HG02870 (cell line): ENCODE data around the gene IQCK.
"Not testable (repeated sequence)": the region's sequence is repeated elsewhere in the genome, so short reads cannot be mapped to it uniquely, and the experiment has no call there.

Experiments
- ATAC-seq: cut with Tn5 transposase; IDR thresholded peaks from one replicate; pipeline ENCODE4 v1.9.1; 2021; ENCODE audit warnings: mild to moderate bottlenecking, moderate library complexity; ENCODE audit not compliant: unreplicated experiment

The IQCK gene

DNA sequence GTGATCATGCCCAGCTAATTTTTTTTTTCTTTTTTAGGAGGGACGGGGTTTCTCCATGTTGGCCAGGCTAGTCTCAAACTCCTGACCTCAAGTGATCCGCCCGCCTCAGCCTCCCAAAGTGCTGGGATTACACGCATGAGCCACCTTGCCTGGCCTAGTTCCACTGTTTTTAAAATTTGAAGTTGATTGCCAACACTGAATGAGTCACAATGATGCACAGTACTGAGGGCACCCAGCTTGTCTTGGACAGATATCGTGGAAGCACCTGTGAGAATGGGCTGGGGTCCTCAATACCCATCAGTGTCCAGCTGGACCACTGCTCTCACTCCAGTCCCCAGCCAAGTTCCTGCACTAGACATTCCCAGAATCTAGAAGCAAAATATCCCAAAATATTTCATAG, 2.5 kb upstream of the IQCK start:
- ATAC-seq: no peak

DNA sequence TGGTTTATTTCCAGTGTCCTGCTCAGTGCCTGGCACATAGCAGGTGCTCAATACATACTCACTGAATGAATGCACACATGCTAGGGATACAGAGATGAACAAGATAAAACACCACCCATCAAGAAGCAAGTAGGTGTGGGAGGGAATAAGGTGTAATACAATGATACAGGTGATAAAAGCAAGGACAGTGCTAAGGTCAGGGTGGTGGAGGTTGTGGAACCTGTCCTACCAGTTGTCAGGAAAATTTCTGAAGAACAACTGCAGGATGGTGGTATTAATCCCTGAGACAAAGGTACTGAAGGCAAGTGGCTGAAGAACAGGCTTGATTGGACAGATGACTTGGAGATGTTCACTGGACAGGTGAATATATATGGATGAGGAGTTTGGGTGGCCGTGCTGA, 1.9 kb upstream of the IQCK start:
- no peak for ATAC-seq

DNA sequence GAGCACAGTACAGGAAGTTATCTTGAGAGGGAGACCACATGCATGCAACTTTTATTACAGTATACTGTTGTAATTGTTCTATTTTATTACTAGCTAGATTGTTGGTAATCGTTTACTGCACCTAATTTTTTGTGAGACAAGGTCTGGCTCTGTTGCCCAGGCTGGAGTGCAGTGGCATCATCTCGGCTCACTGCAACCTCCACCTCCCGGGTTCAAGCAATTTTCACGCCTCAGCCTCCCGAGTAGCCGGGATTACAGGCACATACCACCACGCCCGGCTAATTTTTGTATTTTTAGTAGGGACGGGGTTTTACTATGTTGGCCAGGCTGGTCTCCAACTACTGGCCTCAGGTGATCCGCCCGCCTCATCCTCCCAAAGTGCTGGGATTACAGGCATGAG, 1.3 kb upstream of the IQCK start:
- not testable (repeated sequence) for ATAC-seq

DNA sequence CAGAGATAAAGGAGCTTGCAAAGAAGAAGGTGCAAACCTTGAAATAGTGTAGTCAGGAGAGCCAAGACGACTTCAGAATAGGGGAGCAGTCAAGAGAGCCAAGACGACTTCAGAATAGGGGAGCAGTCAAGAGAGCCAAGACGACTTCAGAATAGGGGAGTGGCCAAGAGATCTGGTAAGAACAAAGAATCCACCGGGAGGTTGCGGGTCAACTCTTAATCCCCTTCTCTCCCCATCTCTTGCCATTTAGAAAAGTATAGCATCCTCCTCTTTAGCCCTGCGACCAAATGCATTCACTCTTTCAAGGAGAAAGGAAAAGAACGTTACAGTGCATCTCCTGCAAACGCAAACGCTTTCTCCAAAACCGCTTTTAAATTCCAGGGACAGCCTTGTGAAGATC, 757 bp upstream of the IQCK start:
- no peak for ATAC-seq

DNA sequence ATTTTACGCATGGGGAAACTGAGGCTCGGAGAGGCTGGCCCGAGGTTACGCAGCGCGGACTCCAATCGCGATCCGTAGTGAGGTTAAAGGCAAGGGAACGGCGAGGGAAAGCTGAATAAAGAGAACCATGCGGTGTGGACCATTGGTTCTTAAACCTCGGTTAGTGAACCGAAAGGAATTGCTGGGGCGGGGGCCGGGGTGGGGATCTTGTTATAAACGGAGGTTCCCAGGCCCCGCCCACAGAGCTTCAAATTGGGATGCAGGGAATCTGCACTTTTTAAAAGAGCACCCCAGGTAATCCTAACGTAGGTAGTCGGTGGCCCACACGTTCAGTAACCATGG, 524 bp downstream of the IQCK start:
- no peak for ATAC-seq

DNA sequence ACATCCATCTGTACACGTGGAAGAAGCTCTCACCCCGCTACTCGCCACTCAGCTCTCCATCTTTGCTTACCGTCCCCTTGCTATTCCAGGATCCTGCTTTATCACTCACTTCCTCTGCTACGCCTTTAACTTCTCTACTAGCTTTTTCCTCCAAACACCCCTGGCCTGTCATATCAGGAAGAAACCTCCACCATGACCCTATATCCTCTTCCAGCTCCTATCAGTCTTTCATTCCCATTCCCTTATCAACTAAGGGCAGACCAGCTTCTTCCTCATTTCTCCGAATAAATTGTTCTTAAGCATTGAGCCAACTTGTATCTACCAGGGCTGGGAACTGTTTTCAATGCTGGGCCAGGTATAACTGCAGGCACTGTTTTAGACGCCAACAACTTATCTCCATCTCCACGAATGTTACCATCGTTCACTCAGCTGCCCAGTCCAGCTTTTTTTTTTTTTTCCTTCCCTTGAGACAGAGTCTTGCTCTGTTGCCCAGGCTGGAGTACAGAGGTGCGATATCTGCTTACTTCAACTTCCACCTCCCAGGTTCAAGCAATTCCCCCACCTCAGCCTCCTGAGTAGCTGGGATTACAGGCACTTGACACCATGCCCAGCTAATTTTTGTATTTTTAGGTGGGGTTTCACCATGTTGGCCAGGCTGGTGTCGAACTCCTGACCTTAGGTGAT, 4.3 kb downstream of the IQCK start:
- ATAC-seq: no peak

DNA sequence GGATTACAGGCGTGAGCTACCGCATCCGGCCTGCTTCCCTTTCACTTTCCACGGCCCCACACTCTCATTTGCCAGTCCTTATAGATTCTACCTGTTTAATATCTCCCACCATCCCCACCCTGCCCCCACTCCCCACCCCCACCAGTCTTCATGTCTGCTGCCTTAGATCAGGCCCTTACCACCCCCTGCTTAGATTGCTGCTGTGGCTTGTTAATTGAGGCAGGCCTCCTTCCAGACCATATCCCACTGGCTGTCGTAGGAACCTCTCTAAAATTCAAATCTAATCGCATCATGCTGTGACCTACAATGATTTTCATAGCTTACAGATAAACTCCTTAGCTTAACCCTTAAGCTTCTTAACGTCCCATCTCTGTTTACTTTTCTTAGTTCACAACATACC, 4.9 kb downstream of the IQCK start:
- no peak for ATAC-seq

DNA sequence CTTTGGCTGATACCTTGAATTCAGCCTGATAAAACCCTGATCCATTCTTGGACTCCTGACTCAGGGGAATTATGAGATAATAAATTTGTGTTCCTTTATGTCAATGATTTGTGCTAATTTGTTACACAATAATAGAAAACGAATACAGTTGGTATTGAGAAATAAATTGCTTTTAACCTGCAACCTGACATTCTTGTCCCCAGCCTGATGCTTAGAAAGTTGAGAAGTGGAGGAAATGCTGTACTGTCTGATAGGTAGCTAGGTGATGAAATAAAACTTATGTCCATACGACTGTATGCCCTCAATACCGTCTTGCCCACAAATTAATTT, 10.5 kb downstream of the IQCK start:
- ATAC-seq: no peak

DNA sequence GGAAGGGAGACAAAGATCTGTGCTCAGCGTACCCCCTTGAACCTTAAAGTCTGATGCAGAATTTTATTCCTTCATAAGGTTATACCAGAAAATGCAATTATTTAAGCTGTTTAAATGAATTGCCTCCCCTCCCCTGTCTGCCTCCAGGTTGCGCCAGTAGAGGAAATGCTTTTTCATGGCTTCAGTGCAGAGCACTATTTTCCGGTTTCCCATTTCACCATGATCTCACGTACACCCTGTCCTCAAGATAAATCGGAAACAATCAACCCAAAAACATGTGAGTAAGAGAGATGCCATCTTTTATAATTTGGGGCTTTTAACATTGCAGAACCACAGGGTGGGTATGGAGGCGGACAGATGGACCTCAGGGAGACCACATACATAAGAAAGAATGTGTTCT, 15.5 kb downstream of the IQCK start:
- ATAC-seq: no peak

DNA sequence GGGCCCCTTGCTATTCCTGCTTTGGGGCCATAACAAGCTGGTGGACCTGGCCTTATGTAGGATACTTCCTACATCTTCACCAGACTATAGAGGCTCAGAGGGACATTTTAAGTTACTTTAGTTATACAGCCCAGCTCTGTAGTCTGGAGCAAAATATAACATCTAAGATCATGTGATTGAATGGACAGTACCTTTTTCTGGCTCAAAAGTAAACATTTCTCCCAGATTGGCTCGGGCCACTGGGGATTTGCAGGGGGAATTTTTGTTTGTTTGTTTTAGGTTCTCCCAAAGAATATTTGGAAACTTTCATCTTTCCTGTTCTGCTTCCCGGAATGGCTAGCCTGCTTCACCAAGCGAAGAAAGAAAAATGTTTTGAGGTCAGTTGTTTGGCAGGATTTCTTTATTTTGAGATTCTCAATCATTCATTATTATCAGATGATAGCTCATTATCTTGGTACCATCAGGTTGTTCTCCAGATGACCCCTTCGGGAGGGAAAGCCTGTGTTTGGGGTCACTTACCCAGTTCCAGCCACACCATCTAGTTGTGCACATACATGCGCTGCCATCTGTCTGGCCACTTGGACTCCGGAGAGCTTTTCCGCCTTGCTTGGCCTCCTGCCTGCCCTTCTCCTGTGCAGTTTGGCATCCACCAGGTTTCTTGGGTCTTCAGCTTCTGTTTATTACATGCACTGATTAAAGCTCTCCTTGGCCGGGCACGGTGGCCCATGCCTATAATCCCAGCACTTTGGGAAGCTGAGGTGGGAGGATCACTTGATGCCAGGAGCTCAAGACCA, 17.2 kb downstream of the IQCK start:
- ATAC-seq: no peak

DNA sequence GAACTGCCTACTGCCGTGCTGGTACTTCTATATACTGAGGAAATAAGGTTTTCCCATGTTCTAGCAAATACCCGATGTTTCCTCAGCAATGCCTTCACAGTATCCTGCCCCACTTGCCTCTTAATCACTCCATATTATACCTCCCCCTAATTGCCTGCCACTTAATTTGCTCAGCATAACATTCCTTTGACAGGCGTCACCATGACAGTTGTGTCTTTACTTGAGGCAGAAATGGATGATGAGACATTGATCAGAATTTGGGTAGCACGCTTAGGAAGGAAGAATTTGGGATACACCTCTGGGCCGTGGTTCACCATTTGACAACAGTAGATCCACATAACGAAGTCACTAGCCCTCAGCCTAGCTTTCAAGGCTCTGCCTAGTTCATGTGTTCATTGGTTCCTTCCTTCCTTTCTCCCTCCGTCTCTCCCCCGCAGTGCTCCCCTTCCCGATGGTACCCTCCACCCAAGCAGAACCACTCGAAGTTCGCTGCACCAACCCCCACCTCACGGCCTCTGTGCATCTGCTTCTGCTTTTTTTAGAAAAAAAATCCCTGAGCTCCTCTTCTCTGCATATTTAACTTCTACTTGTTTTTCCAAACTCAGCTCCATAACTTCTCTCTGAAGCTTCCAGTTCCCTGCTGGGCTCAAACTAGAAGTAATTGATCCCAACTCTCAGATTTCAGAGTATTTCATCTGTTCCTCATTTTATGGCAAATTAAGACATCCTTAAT, 19.4 kb downstream of the IQCK start:
- ATAC-seq: no peak

DNA sequence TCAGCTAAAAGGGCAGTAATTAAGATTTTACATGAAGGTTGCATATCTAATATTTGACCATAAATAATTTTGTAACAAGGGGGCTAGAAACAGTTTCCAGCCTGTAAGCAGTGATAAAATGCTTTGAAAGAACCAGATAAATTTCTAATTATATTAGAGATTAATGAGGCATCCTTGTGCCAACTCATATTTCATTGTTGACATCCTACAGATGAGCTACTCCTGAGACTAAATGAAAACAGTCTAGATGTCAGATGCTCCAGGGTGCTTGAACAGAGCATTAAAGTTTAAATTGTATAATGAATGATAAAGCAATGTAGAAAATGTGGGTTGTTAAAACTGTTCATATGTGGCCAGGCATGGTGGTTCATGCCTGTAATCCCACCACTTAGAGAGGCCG, 23.3 kb downstream of the IQCK start:
- ATAC-seq: no peak

DNA sequence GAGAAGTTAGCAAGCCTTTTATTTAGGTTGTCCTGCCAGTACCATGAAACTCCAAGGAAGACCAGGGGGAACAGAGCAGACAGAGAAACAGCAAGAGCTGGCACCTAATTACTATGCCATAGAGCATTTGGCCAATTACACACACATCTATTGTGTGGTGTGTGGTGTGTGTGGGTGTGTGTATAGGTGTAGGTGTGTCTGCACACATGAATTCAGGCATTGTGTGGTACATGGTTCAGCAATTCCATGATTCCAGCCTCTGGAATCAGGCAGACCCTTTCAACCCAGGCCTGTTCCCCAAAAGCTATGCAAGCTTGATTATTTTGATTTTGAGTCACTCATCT, 25.7 kb downstream of the IQCK start:
- ATAC-seq: no peak

DNA sequence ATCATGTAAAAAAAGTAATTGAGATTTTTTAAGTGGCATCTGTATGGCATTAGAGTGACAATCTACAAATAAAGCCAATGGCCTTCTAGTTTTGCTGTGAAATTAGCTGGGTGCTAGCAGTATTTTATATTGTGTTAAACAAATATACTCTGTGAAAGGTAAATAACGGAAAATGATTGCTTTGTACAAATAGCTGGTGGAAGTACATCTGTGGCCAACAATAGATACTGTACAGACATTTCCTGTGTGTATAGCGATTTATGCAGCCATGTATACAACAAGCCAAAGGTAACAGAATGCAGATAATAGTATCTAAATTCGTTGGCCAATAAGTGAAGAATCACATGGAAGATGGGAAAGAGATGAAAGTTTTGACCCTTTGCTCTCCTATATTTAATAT, 26.6 kb downstream of the IQCK start:
- ATAC-seq: no peak

DNA sequence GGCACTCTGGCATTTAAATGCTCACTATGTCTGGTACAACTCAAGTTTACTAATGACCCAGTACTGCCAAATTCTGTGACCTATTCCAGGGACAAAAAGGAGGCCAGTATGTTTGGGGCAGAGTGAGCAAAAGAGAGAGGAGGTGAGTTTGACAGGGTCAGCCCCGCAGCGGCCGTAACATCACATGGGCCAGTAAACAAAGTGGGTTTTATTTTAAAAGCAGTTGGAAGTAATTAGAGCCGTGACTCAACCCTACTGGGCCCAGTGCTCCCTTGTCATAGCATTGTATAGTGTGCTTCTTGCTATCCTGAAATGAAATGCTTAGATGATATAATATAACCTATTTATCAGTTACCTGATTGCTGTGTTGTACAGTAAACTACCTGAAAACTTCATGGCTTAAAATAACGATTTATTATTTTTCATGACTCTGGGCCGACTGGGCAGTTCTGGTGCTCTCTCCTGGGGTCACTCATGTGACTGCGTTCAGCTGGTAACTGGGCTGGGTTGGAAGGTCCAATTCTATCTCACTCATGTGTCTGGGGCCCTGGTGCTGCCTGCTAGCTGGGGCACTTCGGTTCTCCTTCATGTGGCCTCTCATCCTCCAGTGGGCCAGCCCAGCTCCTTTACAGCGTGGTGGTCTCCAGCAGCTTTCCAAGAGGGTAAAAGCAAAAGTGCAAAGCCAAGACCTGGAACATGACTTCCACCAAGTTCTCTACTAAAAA, 27.4 kb downstream of the IQCK start:
- ATAC-seq: no peak

DNA sequence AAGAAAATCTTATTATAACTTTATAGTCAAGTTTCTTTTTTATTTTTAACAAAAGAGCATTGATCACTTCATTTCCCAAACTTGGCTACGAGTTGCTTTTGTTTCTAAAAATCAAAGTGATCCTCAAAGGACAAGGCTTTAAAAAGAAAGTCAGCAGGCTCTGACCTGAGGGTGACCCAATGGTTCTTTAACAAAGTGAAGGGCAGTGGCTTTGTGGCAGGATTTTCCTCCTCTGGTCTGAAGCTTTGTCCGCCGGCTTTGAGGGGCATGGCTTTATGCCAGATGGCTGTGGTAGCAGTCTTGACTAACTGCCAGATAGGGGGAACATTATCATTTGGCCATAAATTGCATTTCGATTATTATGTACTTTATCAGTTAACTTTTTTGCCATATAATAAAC, 28.5 kb downstream of the IQCK start:
- no peak for ATAC-seq

DNA sequence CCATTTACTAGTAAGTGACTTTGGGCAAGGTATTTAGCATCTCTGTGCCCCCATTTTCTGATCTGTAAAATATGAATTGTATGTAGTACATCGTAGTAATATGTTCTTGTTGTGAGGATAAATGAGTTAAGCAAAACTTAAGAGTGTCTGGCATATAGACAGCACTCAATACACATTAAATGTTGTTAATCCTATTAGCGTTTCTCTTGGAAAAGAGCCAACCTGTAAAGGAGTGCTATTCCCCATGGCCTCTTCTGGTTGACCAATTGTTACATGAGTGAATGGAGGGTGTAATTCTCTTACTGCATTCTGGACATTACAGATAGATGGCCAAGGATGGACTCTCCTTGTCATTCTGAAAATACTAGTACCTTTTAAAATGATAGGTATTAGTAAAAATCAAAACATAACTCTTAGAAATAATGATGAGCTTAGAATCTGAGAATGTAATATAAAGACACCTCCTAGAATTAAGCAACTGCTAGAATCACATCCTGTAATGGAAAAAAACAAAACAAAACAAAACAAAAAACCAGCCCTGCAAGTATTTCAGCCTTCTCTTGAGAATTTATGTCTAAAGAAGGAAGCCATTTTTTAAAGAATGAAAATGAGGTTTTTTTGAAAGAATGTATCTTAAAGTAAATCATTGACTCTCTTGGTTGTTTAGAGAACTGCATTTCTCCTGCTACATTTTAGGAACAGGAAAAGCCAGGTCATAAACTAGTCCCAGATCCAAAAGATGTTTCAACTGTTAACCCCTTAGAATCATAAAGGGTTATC, 30.5 kb downstream of the IQCK start:
- no peak for ATAC-seq

DNA sequence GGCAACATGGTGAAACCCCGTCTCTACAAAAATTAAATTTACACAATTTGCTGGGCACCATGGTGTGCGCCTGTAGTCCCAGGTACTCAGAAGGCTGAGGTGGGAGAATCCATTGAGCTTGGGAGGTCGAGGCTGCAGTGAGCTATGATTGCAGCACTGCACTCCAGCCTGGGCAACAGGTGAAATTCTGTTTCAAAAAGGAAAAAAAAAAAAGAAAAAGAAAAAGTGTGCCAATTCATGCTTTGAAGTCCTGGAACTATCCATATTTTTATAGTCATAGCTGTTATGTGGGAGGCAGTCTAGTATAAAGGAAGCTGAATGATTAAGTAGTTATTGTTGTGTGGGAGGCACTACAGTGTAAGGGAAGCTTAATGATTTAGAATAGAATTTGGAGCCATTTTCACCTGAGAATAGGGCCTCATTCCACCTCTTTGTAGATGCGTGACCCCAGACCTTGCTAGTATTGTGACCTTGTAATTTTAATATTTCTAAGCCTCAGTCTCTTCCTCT, 31.6 kb downstream of the IQCK start:
- ATAC-seq: no peak

DNA sequence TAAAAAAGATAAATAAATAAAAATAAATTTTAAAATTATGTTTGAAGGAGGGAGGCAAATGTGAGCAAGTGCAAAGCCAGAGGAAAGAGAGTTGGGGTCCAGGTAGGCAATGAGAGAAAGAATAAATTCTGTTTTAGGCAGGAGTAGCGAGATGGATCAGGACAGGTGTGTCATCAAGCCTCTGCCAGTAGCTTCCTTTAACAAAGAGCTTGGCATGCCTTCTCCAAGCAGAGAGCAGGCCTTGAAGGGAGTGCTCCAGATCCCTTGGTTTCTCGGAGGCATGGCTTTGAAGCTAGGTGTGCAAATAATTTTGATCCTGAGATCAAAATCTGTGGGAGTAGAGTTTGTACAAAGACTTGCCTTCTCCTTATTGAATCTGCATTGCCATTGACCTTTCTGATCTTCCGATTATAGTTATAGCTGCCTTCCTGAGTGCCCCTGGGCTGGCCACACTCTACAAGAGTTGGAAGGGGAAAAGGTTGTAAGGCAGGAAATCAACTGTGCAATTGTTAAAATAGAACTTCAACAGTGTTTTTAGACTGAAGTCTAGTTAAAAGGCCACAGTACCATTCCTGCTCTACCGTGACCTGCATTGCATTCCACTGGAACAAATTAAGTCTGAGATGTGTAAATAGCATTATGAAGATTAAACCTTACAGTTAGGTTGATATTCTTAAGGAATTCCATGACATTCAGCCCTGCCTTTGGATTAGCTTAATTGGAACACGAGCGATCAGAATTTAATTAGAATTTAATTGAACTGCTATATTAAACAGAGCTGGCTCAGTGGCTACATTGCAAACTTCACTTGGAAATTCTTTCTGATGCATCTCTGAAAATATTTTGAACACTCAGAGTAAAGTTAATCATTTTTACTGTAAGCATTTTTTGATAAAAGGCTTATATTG, 33.7 kb downstream of the IQCK start:
- ATAC-seq: no peak
